Measurements from ENCODE around the gene HSPB8. TPM values are rescaled to one million over a fixed set of nuclear protein-coding genes. Genes with fewer than 3 reads are reported as not detected.

The HSPB8 gene
- total and polyA plus RNA-seq, 2 of the 8 experiments (the other 6 are each of a cell fraction or from before 2014, with no cell fraction given) = 11.7 to 28.2 TPM

DNA sequence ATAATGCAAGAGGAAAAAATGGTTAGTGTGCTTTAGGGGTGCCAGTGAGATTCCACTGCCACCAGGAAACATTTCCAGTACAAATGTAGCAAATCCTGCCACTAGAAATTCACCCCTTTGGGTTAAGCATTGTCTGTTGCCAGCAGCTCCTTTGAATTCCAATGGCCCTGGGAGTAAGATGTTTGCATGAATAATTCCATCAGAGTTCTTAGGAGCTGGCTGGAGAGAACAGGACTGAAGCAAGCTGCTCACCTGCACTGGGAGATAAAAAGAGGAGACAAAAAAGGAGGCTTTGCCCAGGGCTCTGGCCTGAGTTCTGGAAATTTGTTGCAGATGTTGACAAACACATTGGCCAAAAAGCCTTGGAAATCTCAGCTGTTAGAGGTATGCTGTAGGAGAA, 57.6 kb downstream of the HSPB8 start:
- CTCF ChIA-PET (ENCODE audit: partially characterized antibody) = interaction anchor here (0.6 to 3.5 kb wide), 16 partner anchors 10 to 248 kb away, joined by 3 to 19 read pairs (median 4); no protein-coding TSS in a partner anchor
- FAIRE-seq = peak; percentile 90
- Histone ChIP-seq H3K27me3 (replicated peaks in 1 of 4; ENCODE audit: control insufficient read depth in 3 of 4, extremely low read depth in 1 of 4, insufficient read depth in 3 of 4, low read length in 3 of 4) (no peaks in the 10 kb centered on the region), H2BK120ac (replicated peaks; ENCODE audit: low read depth, low read length) (peak overlapping the region; percentile 35), H4K5ac (ENCODE audit: insufficient read length, low read depth, low read length) (peak overlapping the region; percentile 32), H4K20me1 (replicated peaks in 1 of 2; ENCODE audit: control insufficient read depth in 1 of 2, insufficient read depth in 2 of 2, low read length in 2 of 2) (no peaks in the 10 kb centered on the region), H3K36me3 (ENCODE audit: control insufficient read depth in 2 of 4, insufficient read depth in 4 of 4, low read length in 3 of 4) (no peaks in the 10 kb centered on the region), H3K79me2 (ENCODE audit: control insufficient read depth in 1 of 2, insufficient read depth in 2 of 2, low read length in 2 of 2) (no peaks in the 10 kb centered on the region), H4K91ac (replicated peaks; ENCODE audit: insufficient read length, low read length) (peak overlapping the region; percentile 77), H3K4me1 (replicated peaks in 1 of 4; ENCODE audit: control insufficient read depth in 3 of 4, insufficient read depth in 4 of 4, low read length in 3 of 4) (peaks cover 10 to 28% (median 25%) of the 10 kb centered on the region in 4 experiments; a peak in 6 of 7 replicates), H3K23ac (ENCODE audit: insufficient read length) (no peak overlapping the region), H3K4ac (replicated peaks; ENCODE audit: insufficient read length, low read depth, low read length) (no peak overlapping the region), H3K79me1 (ENCODE audit: low read depth, low read length) (no peaks in the 10 kb centered on the region), H3K18ac (ENCODE audit: extremely low read depth, low read length) (peak overlapping the region; percentile 9; the same call in 1 of the 2 replicates), H2AK5ac (ENCODE audit: low read depth, low read length) (no peak overlapping the region), H3K9ac (replicated peaks in 1 of 4; ENCODE audit: extremely low read depth in 1 of 4, low read depth in 3 of 4, low read length in 3 of 4) (peak overlapping the region in 1 of 4 experiments; percentile 10; a peak in 1 of 7 replicates), H3K4me3 (ENCODE audit: extremely low read depth in 1 of 4, insufficient read depth in 2 of 4, low read depth in 3 of 4, low read length in 4 of 4) (no peak overlapping the region; a peak in 1 of 8 replicates), H3K27ac (ENCODE audit: low read depth, low read length) (peak overlapping the region; percentile 43; the same call in 1 of the 2 replicates), H3K23me2 (ENCODE audit: low read depth, low read length) (no peaks in the 10 kb centered on the region; the same call in 1 of the 2 replicates), H2AFZ (ENCODE audit: low read length) (no peak overlapping the region), H2BK5ac (ENCODE audit: low read depth, low read length) (peak overlapping the region; percentile 6; the same call in 1 of the 2 replicates), H3K14ac (ENCODE audit: insufficient read length) (no peak overlapping the region), H2BK12ac (ENCODE audit: low read depth, low read length) (no peak overlapping the region), H2BK15ac (ENCODE audit: low read length) (no peak overlapping the region), H3K4me2 (ENCODE audit: insufficient read depth in 1 of 2, low read depth in 2 of 2, low read length in 2 of 2) (peak overlapping the region; percentile 51 to 56), H3K9me3 (ENCODE audit: insufficient read depth in 2 of 2, low read depth in 1 of 2, low read length in 1 of 2) (no peaks in the 10 kb centered on the region), H4K8ac (ENCODE audit: extremely low read depth, insufficient read depth, low read length) (no peak overlapping the region), H3K56ac (replicated peaks; ENCODE audit: insufficient read length, low read depth, low read length) (no peak overlapping the region), H2BK20ac (ENCODE audit: low read length) (peak overlapping the region; percentile 96; the same call in 1 of the 2 replicates)
- POLR2A ChIA-PET (ENCODE audit: partially characterized antibody) = no interaction called here
- DNase-seq (ENCODE audit: low read depth in 1 of 2, low spot score in 2 of 2) = no peak
- TF ChIP-seq HDAC2 (IDR thresholded peaks at IDR 0.05; ENCODE audit: borderline replicate concordance in 1 of 2, low read depth in 2 of 2, low read length in 2 of 2) = 0 out of 4 replicates have a peak, but pooled peaks of 1 of the 2 experiments have one; percentile 16
- TF ChIP-seq SUZ12 (IDR thresholded peaks at IDR 0.05; ENCODE audit: low read length) = no peak

Measured in H1 (cell line).